Brain microvascular endothelial cell (primary cell): ENCODE data around the gene FABP3.
"Not testable (repeated sequence)": the region's sequence is repeated elsewhere in the genome, so short reads cannot be mapped to it uniquely, and the experiment has no call there.

Experiments used
- DNase-seq: peaks from one replicate; pipeline ENCODE4 v3.0.0-alpha.2; 2020
- H3K27ac ChIP-seq: fragments of 250-450 bp; sonication (Bioruptor Pico); 2 replicates; pipeline ENCODE4 v1.5.1; 2020; ENCODE audit warnings: mild to moderate bottlenecking, moderate library complexity
- H3K27me3 ChIP-seq: fragments of 250-450 bp; sonication (Bioruptor Pico); replicated peaks from 2 replicates; pipeline ENCODE4 v1.5.1; 2020; ENCODE audit warnings: mild to moderate bottlenecking
- H3K36me3 ChIP-seq: fragments of 250-450 bp; sonication (Bioruptor Pico); replicated peaks from 2 replicates; pipeline ENCODE4 v1.5.1; 2020; ENCODE audit warnings: mild to moderate bottlenecking
- H3K4me3 ChIP-seq: 2 replicates; pipeline ENCODE4 v1.5.1; 2011; ENCODE audit warnings: low read depth, mild to moderate bottlenecking, control low read depth, low read length, moderate library complexity
- CTCF ChIP-seq: IDR thresholded peaks from 2 replicates; pipeline ENCODE4 v1.5.1; 2011; ENCODE audit warnings: low read depth, mild to moderate bottlenecking, moderate library complexity, low read length, control low read depth, inconsistent platforms; ENCODE audit errors: missing control alignments
- in situ Hi-C: cut with HindIII; loops from 2 replicates; pipeline ENCODE4 v1.10.0; 2017; ENCODE audit warnings: low sequenced_read_pairs, low pct_ligation_motif_present

Gene FABP3

GRCh38 chr1:31389616-31390015 is 16.7 kb upstream of the FABP3 start:
- H3K27me3 ChIP-seq, result no peaks in the 10 kb centered on the region
- H3K4me3 ChIP-seq, result no peak overlapping the region
- H3K36me3 ChIP-seq, result no peaks in the 10 kb centered on the region
- DNase-seq, result no peak
- no peak for TF ChIP-seq CTCF
- in situ Hi-C loops, result no loop called here
- H3K27ac ChIP-seq, result no peak overlapping the region

- DNase-seq, result no peak
- Histone ChIP-seq H3K4me3 (no peak overlapping the region), H3K36me3 (no peaks in the 10 kb centered on the region), H3K27ac (no peak overlapping the region), H3K27me3 (no peaks in the 10 kb centered on the region)
- no peak for TF ChIP-seq CTCF
- in situ Hi-C loops, result no loop called here
These were observed 14.7 kb upstream of the FABP3 start for GRCh38 chr1:31387612-31388011.

DNA sequence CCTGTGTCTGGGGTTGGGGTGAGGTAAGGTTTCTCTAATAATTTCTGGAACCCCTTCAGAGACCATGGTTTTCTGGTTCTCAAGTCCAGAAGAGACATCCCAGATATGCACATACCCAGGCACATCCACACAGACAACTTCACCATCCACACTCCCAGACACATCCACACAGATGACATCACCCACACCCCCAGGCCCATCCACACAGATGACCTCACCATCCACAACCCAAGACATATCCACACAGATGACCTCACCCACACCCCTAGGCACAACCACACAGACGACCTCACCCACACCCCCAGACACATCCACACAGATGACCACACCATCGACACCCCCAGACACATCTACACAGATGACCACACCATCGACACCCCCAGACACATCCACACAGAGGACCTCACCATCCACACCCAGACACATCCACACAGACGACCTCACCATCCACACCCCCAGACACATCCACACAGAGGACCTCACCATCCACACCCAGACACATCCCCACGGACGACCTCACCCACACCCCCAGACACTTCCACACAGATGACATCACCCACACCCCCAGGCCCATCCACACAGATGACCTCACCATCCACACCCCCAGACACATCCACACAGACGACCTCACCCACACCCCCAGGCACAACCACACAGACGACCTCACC is 13.8 kb upstream of the FABP3 start:
- in situ Hi-C loops, result not testable (repeated sequence)

GRCh38 chr1:31383967-31384366 is 11.1 kb upstream of the FABP3 start:
- no peak for DNase-seq
- H3K27me3 ChIP-seq, result no peaks in the 10 kb centered on the region
- H3K4me3 ChIP-seq, result no peak overlapping the region
- no peaks in the 10 kb centered on the region for H3K36me3 ChIP-seq
- no peak overlapping the region for H3K27ac ChIP-seq
- TF ChIP-seq CTCF, result no peak
- in situ Hi-C loops, result no loop called here

More for the DNA sequence above, 13.8 kb upstream of the FABP3 start:
- not testable (repeated sequence) for H3K36me3 ChIP-seq, H3K27me3 ChIP-seq, DNase-seq, H3K27ac ChIP-seq, H3K4me3 ChIP-seq

DNA sequence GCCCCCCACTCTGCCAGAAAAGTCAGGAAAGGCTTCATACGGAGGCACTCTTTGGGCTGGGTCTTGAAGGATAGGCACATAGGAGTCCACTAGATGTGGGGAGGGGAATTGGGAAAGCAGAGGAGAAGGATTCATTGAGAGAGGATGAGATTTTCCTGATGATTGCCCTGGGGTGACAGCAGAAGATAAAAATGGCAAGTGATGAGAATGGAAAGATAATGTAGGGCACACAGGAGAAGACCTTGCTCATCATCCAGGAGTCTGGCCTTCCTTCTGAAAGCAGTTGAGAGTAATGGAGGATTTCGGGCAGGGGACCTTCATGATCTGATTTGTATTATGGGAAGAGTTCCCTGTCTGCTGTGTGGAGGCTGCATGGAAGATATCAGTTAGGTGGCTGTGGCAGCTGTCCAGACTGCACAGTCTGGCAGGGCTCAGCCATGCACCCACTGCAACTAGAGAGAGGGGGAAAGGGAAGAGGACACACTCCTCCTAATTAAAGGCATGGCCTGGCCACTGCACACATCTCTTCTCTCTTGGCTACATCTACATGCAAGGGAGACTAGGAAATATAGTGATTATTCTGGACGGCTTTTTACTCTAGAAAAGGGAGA is 9.6 kb upstream of the FABP3 start:
- in situ Hi-C loops, result no loop called here
- no peak overlapping the region for H3K4me3 ChIP-seq
- TF ChIP-seq CTCF, result no peak
- no peaks in the 10 kb centered on the region for H3K27me3 ChIP-seq
- no peak for DNase-seq
- no peak overlapping the region for H3K27ac ChIP-seq
- no peaks in the 10 kb centered on the region for H3K36me3 ChIP-seq

DNA sequence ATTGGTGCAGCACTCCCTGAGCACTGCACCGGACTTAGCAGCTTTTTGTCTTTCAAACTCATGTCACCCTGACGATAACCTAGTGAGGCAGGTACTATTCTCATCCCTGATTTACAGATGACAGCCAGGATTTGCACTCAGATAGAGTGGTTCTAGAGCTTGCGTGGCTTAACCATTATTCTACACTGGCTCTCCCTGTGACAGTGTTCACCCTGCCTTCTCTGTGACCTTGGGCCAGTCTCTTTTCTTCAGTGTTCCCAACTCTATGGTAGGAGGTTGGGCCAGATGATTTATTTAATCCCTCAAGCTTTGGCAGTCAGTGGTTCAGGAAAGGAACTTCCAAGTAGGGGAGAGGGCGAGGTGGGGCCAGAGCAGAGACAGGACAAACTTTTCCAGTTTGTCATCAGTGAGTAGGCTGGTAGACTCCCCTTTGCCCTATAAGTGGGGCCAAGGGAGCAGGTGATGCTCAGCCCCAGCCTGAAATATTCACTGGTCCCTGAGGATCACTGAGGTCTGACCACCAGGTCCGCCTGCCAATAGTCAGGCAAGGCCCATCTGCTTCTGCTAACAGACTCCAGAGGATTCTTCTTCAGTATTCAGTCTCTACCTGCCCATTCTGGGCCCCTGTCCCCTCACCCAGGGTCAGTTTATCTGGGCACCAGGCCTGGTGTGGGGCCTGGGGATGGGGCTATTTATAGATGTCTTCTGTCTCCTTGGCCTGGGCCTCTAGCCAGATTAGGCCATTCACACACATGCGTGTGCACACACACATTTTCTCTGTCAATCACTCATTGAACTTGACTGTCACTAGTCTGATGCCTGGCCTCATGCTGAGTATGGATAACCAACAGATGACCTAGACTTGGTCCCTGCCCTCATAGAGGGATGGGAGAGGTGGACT is 8.8 kb upstream of the FABP3 start:
- Histone ChIP-seq H3K4me3 (no peak overlapping the region), H3K27ac (no peak overlapping the region), H3K36me3 (no peaks in the 10 kb centered on the region), H3K27me3 (no peaks in the 10 kb centered on the region)
- no peak for DNase-seq
- TF ChIP-seq CTCF, result no peak
- in situ Hi-C loops, result no loop called here
